Lung (tissue), 12 donors: Measurements from ENCODE around the gene HCFC2. TPM values are rescaled to one million over a fixed set of nuclear protein-coding genes. Genes with fewer than 3 reads are reported as not detected.

Source experiments
- ATAC-seq: fragments of 200-7000 bp; cut with Tn5 transposase; one replicate; pipeline ENCODE4 v1.9.1; 2020; ENCODE audit warnings: moderate number of reproducible peaks; ENCODE audit not compliant: insufficient read depth, low FRiP score
- DNase-seq, 3 donors: peaks; one replicate each; pipeline ENCODE4 v3.0.0-alpha.2; 2013 to 2017
- H3K27ac ChIP-seq, 2 donors: one replicate each; pipeline ENCODE4 v1.5.1; 2013; ENCODE audit warnings: mild to moderate bottlenecking in 2 of 2, moderate library complexity in 2 of 2, control low read depth in 1 of 2, inconsistent platforms in 1 of 2, low read depth in 1 of 2, low read length in 1 of 2
- H3K27me3 ChIP-seq, 3 donors: one replicate each; pipeline ENCODE4 v1.5.1; 2013; ENCODE audit warnings: low read length in 2 of 3; ENCODE audit not compliant: control insufficient read depth in 3 of 3, insufficient read depth in 3 of 3
- H3K36me3 ChIP-seq, 4 donors: one replicate each; pipeline ENCODE4 v1.5.1; 2013; ENCODE audit warnings: low read length in 4 of 4, mild to moderate bottlenecking in 1 of 4, moderate library complexity in 1 of 4; ENCODE audit not compliant: control insufficient read depth in 4 of 4, insufficient read depth in 4 of 4
- H3K4me1 ChIP-seq, 5 donors: one replicate each; pipeline ENCODE4 v1.5.1; 2013; ENCODE audit warnings: low read length in 5 of 5, mild to moderate bottlenecking in 2 of 5, moderate library complexity in 1 of 5; ENCODE audit not compliant: control insufficient read depth in 5 of 5, insufficient read depth in 5 of 5
- H3K4me3 ChIP-seq: one replicate; pipeline ENCODE4 v1.5.1; 2013; ENCODE audit warnings: mild to moderate bottlenecking, control low read depth, moderate library complexity
- H3K9ac ChIP-seq, 2 donors: one replicate each; pipeline ENCODE4 v1.5.1; 2013; ENCODE audit warnings: low read length in 2 of 2, control low read depth in 1 of 2; ENCODE audit not compliant: insufficient read depth in 1 of 2
- H3K9me3 ChIP-seq, 4 donors: one replicate each; pipeline ENCODE4 v1.5.1; 2013; ENCODE audit warnings: low read length in 3 of 4, mild to moderate bottlenecking in 1 of 4, moderate library complexity in 1 of 4; ENCODE audit not compliant: control insufficient read depth in 4 of 4, insufficient read depth in 3 of 4
- WGBS, 2 donors: extraction: QIAGEN DNeasy Blood & Tissue Kit; methylation state at CpG; one replicate each; pipeline ENCODE4 v1.1.7; 2013; 5-methylcytosine and 5-hydroxymethylcytosine counted together
- polyA plus RNA-seq, 2 donors: library from polyadenylated mRNA; stranded (reverse); fragments of 200-250 nt; gene quantifications; one replicate each; pipeline ENCODE4 v1.2.1, GENCODE V29; 2013
- total RNA-seq, 2 donors: library from RNA; depleted of rRNA in 1 of 2; stranded (reverse); fragments of >200 nt in 1 of 2; gene quantifications; one replicate each; pipeline ENCODE4 v1.2.1, GENCODE V29; 2014 to 2021
- TF ChIP-seq, protein P1 (sequence below): IDR thresholded peaks from 2 replicates; pipeline ENCODE4 v1.5.1; 2012; ENCODE audit warnings: mild to moderate bottlenecking; ENCODE audit errors: control extremely low read depth, extremely low read depth
- donor health status: control.
- donor health status: control.
- donor health status: Bipolar disorder and iron deficiency.
- donor health status: healthy.
- donor health status: DM: yes; HTN: yes; CAD: no.

The HCFC2 gene
- total and polyA plus RNA-seq, 4 donors: 5.8 to 30.5 (median 10.8) TPM

DNA sequence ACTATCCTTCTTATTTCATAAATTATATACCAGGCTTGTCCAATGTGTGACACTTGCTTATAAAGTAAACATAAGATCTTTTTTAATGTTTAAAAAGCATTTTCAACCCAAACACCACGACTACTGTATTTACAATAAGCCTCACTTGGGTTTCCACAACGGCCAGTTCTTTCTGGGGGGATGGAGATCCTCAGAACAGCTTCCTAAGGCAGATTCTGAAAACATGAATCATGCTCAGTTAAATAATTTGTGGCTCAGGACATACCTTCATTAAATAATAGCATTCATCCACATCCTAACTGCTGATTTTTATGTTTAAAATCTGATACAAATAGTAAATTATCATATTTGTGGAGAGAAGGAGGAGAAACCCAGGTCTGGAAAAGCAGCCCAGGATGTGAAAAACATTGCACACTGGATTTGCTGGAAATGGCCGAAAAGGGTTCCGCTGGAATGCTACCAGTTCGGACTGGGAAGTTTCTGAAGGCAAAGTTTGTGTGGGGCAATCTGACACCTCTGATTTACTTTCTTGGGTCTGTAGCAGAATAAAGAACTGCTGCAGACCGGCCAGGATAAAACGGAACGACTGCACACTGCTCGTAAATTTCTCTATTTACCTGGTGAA is 14.9 kb upstream of the HCFC2 start:
- Histone ChIP-seq H3K4me1 (peaks cover 0 to 28% (median 5%) of the 10 kb centered on the region in 5 donors), H3K36me3 (no peaks in the 10 kb centered on the region), H3K9ac (peak overlapping the region; percentile 33 to 77), H3K9me3 (no peaks in the 10 kb centered on the region), H3K4me3 (peak overlapping the region; percentile 24), H3K27me3 (no peaks in the 10 kb centered on the region), H3K27ac (peak overlapping the region in 1 of 2 donors; percentile 70)
- TF ChIP-seq, protein P1, sequence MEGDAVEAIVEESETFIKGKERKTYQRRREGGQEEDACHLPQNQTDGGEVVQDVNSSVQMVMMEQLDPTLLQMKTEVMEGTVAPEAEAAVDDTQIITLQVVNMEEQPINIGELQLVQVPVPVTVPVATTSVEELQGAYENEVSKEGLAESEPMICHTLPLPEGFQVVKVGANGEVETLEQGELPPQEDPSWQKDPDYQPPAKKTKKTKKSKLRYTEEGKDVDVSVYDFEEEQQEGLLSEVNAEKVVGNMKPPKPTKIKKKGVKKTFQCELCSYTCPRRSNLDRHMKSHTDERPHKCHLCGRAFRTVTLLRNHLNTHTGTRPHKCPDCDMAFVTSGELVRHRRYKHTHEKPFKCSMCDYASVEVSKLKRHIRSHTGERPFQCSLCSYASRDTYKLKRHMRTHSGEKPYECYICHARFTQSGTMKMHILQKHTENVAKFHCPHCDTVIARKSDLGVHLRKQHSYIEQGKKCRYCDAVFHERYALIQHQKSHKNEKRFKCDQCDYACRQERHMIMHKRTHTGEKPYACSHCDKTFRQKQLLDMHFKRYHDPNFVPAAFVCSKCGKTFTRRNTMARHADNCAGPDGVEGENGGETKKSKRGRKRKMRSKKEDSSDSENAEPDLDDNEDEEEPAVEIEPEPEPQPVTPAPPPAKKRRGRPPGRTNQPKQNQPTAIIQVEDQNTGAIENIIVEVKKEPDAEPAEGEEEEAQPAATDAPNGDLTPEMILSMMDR: no peak
- ATAC-seq (peak; percentile 23), DNase-seq (peak in 2 of 3 donors; percentile 66 to 71)
- 26 to 39% methylated on average over 9 of the region's 9 CpGs for WGBS, 2 donors

DNA sequence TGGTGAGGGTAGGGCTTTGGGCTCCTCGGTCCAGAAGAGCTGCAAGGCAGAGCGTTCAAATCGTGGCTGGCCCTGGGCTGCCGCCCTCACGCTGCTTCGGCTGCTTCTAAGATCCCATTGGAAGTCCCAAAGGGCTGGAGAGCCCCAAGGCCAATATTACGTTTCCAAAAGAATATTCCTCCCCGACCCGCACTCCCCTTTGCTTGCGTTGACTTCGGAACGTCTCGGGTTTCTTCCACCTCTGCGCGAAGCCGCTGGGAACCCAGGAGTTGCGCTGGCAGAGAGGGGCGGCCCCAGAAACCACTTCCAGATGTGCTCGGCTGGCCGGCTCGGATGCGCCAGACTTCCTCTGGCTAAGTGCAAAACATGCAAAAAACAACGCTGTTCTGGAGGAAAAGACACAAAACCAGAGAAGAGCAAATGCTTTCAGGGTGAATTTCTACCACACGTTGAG is 14.4 kb upstream of the HCFC2 start, which contains the start of gene GLT8D2:
Gene GLT8D2, minus strand, starts transcription at position 285 of the 454 bp plus-strand sequence. CDS start 30,539 bp downstream, outside the sequence.
- 3 to 4% methylated on average over 24 of the region's 24 CpGs for WGBS, 2 donors
- Histone ChIP-seq H3K4me1 (peaks cover 0 to 28% (median 5%) of the 10 kb centered on the region in 5 donors), H3K27ac (peak within 1 kb of the TSS in 1 of 2 donors; percentile 70)

DNA sequence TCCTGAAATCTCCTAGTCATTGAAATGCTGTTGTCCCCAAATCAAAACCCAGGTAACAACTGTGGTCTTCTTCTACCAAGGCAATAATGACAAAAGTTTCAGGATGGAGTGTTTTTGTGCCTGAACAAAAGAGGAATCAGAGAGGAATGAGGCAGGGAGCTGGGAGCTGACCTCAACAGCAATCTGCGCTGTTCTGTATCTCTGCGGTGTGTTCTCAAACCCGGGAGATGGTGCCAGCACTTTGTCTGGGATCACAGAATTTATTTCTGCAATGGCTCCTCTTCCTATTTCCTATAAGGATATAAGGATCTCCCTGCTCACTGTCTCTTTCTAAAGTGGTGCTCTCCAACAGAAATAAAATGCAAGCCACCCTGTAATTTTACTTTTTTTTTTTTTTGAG is 13.9 kb upstream of the HCFC2 start:
- Histone ChIP-seq H3K27ac (no peak overlapping the region), H3K9ac (peak overlapping the region in 1 of 2 donors; percentile 77), H3K9me3 (no peaks in the 10 kb centered on the region), H3K36me3 (no peaks in the 10 kb centered on the region), H3K4me1 (peaks cover 0 to 27% (median 2%) of the 10 kb centered on the region in 5 donors), H3K4me3 (peak overlapping the region; percentile 24), H3K27me3 (no peaks in the 10 kb centered on the region)
- TF ChIP-seq, protein P1: no peak
- WGBS, 2 donors: 36 to 54% methylated on average over 3 of the region's 3 CpGs
- DNase-seq (peak in 1 of 3 donors; percentile 29), ATAC-seq (no peak)

More for the DNA sequence above, 14.4 kb upstream of the HCFC2 start, which contains the start of gene GLT8D2:
- Histone ChIP-seq H3K4me3 (peak within 1 kb of the TSS; percentile 24), H3K27me3 (no peaks in the 10 kb centered on the region), H3K36me3 (no peaks in the 10 kb centered on the region), H3K9ac (peak within 1 kb of the TSS; percentile 33 to 77), H3K9me3 (no peaks in the 10 kb centered on the region)
- DNase-seq (peak; percentile 80 to 89 (median 83)), ATAC-seq (peak; percentile 67)
- TF ChIP-seq, protein P1: no peak
